HG03571 (cell line): ENCODE measurements around the gene OR6S1.
"Not testable (repeated sequence)": the region's sequence is repeated elsewhere in the genome, so short reads cannot be mapped to it uniquely, and the experiment has no call there.

Experiments used
- ATAC-seq: cut with Tn5 transposase; IDR thresholded peaks from one replicate; pipeline ENCODE4 v1.9.1; 2021; ENCODE audit not compliant: unreplicated experiment

The OR6S1 gene

GRCh38 chr14:20671597-20672283, 30.2 kb upstream of the OR6S1 start:
- no peak for ATAC-seq

- ATAC-seq = no peak
Observed at GRCh38 chr14:20668969-20669368, 27.5 kb upstream of the OR6S1 start.

- peak; percentile 61 for ATAC-seq
Observed at GRCh38 chr14:20667957-20668356, 26.5 kb upstream of the OR6S1 start.

- not testable (repeated sequence) for ATAC-seq
Observed at GRCh38 chr14:20666400-20666961, 25.0 kb upstream of the OR6S1 start.

GRCh38 chr14:20662968-20663732, 21.7 kb upstream of the OR6S1 start:
- ATAC-seq = peak; percentile 53

GRCh38 chr14:20661197-20661596, 19.7 kb upstream of the OR6S1 start:
- ATAC-seq = no peak

GRCh38 chr14:20659813-20660395, 18.4 kb upstream of the OR6S1 start:
- no peak for ATAC-seq

GRCh38 chr14:20659336-20659735, 17.8 kb upstream of the OR6S1 start:
- ATAC-seq = no peak

- no peak for ATAC-seq
Observed at GRCh38 chr14:20658246-20658645, 16.8 kb upstream of the OR6S1 start.

- ATAC-seq = no peak
Observed at GRCh38 chr14:20657216-20658211, 16.0 kb upstream of the OR6S1 start.

- ATAC-seq = no peak
Observed at GRCh38 chr14:20656274-20656673, 14.8 kb upstream of the OR6S1 start.

GRCh38 chr14:20655851-20656250, 14.4 kb upstream of the OR6S1 start:
- no peak for ATAC-seq

- ATAC-seq = no peak
Observed at GRCh38 chr14:20652996-20653975, 11.8 kb upstream of the OR6S1 start.

GRCh38 chr14:20645481-20645880, 4.0 kb upstream of the OR6S1 start:
- no peak for ATAC-seq

GRCh38 chr14:20644520-20644919, 3.0 kb upstream of the OR6S1 start:
- ATAC-seq = no peak

GRCh38 chr14:20642755-20643154, 1.3 kb upstream of the OR6S1 start:
- not testable (repeated sequence) for ATAC-seq

- no peak for ATAC-seq
Observed at GRCh38 chr14:20642182-20642581, 691 bp upstream of the OR6S1 start.

GRCh38 chr14:20632831-20633691, 8.4 kb downstream of the OR6S1 start:
- ATAC-seq = no peak

GRCh38 chr14:20632448-20632830, 9.1 kb downstream of the OR6S1 start:
- ATAC-seq = no peak
